Activated gamma-delta T cell treated with Interleukin-2 at 50 U/mL for 16 hours (primary cell): ENCODE results near the gene CACNA1D.
"Not testable (repeated sequence)": the region's sequence is repeated elsewhere in the genome, so short reads cannot be mapped to it uniquely, and the experiment has no call there.

ENCODE experiments used
- DNase-seq: peaks from one replicate; pipeline ENCODE4 v3.0.0-alpha.2; 2020

The CACNA1D gene

DNA sequence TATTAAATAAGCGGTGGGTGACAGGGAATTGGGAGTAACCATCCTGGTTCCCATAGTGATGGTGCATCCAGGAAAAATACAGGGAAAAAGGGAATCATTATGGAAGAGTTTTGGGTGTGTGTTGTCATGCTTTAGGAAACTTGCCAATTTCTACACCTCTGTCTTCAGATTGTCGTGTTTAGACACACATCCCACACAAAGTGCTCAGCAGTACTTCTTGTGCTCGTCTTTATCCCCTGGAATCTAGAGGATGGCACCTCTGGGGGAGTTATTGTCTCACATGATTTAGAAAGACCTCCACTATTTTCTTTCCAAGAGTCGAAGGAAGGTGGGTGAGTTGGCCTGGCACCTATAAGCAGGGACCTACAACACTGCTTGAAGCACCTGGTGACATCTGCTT is 35.8 kb downstream of the CACNA1D start:
- no peak for DNase-seq

DNA sequence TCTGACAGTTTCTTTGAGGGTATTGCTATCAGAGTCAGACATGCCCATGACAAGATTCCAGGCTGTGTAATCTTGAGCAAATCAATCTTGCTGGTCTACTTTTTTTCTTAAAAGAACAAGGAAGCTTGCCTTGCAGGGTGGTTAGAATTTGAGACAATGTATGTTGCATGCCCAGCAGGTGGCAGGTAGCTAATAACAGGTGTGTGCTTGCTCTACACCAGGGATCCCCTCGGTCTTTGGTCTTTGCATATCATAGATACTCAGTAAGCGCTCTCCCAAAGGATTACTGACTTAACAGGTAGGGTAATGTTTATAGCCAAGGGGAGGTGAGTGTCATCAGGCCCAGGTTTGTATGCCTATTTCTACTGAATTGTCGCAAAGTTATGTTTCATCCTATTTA is 37.3 kb downstream of the CACNA1D start:
- DNase-seq = no peak

DNA sequence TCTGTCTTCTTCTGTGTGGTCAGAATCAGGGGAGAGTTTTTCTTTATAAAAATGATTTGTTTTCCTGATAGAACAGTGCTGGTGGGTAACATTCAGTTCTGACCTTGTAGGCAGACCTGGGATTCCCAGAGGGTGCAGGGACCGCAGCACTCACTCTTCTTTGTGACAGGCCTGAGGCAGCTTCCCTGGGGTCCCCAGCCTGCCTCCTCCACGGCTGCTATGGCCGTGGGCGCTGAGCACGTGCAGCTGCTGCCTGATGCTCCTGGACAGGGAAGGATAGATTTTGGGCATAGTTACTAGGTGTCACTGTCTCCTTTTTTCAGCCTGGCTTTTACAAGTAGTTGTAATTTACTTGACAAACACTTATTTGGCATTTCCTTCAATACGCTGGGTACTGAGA is 39.1 kb downstream of the CACNA1D start:
- no peak for DNase-seq

DNA sequence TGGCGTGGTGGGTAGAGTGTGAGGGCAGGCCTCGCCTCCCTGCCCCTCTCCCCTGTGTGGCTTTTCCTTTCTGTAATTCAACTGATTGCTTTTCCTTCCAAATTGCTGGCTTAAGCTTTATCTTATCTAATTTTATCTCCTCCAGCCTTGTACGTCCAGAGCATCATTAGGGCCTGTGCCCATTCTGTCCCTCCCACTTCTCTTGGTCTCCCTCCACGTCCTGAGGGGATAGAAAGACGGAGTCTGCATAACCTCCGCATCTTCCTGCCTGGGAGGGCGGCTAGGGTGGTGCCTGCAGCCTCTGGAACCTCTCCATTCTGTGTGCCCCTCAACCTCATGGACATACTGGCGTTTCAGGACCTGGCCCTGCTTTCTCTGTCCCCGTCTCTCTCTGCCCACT is 39.8 kb downstream of the CACNA1D start:
- DNase-seq = no peak

DNA sequence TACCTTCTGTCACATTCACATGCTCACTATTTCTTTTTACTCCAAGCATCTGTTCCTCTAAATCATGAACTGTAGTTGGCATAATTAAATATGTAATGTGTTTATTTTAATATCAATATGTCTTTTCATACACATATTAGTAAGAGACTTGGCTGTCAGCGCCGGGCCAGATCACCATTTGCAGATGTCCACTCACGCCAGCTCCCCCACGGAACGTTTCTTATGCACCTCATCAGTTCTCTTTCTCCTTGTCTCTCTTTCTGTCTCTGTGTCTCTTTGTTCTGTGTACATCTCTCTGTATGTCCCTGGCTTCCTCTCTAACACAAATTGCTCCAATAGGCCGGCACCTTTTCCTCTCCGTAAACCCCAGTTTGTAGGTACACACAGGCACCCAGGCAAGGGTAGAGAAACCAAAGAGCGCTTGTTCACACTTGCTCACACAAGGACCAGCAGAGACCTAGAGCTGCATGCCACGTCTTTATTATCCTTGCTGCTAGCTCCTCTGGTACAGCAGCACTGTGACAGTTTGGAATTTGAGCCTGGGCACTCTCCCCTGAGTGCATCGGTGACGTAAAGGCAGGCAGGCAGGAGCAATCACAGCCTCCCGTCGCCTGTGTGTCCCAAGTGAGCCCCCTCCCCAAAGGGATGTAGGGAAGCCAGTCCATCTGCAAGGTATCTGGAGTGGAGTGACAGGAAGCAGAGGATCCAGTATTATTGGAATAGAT is 40.4 kb downstream of the CACNA1D start:
- no peak for DNase-seq

DNA sequence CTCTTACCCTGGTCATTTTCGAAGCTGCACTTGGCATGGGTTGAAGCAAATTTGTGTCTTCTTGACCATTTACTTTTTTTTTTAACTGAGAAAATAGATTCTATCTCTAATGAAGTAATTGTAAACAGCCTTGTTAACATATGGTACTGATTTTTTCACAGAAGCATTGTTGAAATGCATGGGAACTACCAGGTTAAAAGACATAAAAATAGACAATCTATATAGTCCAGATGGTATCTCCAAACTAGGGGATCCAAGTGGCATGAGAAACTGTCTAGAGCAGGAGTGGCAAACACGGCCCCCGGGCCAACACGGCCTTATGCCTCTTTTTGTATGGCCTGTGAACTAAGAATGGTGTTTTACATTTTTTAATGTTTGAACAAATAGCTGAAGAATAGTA is 41.9 kb downstream of the CACNA1D start:
- no peak for DNase-seq

DNA sequence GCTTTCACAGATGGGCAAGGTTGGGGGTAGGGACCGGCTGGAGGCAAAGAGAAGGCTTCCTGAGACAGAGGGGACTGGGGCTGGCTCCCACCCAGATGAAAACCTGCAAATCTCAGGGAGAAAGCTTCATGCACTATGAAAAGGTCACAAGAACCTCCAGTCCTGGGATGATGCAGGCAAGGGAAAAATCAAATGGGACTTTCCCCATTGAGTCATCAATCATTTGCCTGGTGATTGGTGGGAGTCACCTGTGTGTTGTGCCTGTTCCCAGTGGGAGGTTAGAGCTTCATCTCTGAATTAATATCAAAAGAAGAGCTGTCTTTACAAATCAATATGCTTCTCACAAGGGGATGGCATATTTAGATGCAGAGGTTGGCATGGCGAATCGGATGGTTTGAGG is 49.9 kb downstream of the CACNA1D start:
- no peak for DNase-seq

DNA sequence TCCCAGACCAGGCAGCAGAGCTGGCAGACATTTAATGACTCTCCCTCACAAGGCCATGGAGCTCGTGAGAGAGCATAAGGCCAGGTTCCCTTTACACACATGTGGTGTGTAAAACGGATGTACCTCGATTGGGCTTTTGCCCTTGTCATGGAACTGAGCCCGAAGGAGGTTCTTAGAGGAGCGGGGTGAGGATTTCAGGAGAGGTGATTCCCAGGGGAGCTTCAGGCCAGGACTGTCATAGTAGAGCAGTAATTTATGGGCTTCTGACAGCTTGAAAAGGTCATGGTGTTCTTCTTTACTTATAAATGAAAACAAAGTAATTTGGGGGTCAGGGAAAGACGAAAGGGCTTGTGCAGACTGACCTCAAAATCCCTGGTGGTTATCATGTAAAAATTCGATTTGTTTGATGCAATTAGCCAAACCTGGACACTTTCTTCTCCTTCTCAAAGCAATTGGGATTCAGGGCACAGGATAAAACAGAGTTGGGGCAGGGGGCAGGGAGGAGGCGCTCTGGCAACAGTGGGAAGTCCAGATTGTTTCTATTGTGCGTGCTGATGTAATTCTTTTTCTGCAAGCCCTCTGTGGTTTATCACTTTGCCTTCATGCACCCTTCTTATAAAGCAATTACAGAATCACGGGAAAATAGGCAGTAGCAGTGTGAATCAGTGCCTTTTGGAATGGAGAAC is 51.0 kb downstream of the CACNA1D start:
- DNase-seq = no peak

DNA sequence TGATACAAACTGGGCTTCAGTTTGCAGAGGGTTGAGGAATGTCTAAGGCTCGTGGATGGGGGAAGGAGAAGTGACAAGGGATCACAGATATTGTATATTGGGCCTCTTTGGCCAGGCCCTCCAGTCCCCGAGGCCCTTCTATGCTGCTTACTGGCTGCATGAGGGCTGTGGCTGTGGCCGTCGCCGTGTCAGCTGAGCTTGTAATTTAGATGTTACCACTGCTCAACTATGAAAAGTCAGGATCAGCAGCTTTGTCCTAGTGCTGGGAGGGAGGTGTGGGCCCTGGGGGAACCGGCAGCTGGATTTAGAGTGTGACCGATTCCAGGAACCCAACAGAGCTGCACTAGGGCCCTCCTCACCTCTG is 51.6 kb downstream of the CACNA1D start:
- DNase-seq = no peak

DNA sequence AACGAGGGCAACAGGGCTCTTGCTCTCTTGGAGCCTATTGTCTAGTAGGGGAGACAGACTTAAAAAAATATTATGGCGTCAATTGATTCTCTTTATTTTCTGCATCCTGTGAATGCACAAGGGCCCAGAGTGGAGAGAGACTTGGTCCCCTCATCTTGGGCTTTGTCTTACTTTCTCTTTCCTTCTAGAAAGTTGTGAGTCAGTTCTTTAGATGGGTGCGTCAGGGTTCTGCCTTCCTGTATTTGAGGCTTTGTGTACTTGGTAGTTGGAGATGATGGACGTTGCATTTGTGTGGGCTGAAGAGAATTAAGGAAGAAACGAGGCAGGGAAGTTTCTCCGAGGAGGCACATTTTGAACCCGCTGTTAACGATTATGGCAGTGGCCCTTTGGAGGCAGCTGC is 52.9 kb downstream of the CACNA1D start:
- no peak for DNase-seq

DNA sequence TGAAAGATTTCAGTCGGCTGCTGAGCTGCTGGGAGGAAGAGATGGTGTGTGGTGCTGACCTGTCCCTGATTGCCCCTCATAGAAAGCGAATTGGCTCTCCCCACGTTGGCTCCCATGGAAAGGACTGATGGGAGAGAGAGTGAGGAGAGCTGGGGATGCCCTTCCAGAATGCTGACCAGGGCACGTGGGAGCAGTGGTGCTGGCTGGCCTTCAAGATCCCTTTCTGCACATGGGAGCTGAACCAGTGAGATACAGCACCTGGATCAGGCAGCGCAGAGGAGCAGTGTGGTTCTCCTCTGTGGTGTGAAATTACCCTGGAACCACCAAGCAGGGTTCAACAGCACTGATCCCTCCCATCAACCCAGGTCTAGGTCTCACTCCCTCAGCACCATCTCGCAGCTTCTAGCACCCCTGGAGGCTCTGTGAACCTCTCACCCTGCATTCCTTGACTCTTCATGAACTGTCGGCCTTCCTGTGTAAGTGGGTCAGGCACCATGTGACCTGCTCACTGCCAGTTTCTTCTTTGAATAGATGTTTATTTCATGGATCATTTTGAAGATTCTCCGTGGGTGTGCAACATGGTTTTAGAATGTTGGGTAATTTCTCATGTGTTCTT is 55.7 kb downstream of the CACNA1D start:
- no peak for DNase-seq

DNA sequence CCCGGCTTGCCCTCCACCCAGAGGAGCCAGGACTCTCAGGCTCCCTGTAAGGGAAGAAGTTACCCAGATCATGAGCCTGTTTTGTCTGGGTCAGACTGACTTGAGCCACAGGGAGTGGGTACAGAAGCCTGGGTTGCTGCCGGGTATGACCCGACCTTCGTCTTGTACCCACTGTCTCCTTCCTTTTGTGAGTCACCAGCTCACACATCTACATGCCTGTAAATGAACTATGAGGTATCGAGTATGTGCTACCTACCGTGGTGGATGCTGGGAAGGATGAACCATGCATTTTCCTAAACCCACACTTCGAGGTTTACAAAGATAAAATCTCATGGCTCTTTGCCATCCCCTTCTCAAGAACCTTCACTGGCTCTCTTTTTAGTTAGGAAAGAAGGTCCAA is 56.9 kb downstream of the CACNA1D start:
- no peak for DNase-seq

DNA sequence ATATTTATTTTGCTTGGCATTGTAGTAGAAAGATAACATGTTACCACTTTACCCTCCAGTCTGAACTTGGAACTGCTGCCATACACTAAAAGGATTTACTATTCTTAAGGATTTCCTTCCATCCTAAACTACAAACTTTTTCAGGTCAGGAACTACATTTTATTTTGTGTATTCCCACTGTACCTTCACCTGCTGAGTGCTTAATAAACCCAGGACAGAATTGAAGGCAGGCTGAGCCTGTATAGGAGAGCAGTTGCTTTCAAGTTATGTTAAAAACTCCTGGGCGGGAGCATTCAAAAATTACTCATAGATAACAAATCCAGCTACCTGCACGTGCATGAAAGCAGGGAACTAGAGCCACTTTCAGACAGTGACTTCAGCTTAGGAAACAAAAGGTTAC is 58.3 kb downstream of the CACNA1D start:
- no peak for DNase-seq

DNA sequence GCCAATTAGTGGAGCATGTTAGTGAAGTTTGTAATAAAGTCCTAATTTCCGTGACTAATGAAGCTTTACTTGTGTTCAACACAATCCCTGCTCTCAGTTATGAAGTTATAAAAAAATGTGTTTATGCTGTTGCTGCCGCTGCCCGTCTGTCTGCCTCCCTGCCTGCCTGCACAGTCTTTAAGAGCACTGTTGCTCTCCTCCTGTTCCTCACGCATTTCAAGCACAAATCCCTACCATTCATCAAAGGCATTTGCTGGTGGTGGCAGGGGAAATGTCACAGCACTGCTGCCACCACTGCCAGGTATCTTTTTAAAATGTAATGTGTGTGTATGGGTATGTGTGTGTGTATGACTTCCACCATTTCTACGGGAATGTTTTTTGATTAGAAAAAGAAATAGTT is 58.8 kb downstream of the CACNA1D start:
- DNase-seq = no peak

DNA sequence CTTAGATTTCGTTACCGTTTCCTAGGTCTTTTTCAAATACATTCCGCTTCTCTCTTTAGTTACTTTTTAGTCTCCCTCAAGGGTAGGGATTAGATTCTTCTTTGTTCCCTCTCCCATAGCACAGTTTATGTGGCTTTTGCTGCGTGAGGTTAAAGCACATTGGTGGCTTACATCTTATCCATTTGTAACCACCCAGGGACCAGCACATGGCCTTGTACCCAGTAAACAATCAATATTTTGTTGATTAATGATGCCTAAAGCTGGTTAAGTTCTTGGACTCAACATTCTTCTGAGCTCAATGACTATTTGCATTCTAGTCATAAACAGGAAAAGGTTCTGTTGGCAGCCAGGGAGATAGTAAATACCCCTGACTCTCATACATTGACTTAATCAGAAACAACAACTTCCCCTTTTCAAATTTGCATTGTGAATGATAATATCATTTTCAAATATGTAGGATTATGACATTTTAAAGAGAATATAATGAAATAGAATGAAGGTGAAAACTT is 60.2 kb downstream of the CACNA1D start:
- DNase-seq = no peak

DNA sequence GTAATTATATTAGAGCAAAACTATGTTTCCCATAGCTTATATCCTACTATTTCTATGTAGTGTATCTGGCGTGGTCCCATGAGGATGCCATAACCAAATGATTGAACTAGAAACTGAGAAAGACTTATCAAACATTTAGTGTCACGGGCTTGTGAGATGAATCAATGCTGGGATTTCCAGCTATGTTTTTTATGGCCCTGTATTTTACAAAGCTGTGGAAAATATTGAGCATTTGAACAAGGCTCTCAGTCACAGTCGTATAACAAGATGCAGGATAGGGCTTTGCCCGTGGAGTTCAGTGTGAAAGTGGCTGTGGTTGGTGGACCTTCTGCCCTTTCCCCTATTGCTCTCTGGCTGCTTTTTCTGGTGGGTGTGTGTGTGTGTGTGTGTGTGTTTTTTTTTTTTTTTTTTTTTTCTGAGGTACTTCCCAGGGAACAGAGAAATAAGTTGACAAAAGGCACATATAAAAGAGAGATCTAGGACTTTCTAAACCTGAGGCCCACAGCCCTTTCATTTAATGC is 60.7 kb downstream of the CACNA1D start:
- no peak for DNase-seq

DNA sequence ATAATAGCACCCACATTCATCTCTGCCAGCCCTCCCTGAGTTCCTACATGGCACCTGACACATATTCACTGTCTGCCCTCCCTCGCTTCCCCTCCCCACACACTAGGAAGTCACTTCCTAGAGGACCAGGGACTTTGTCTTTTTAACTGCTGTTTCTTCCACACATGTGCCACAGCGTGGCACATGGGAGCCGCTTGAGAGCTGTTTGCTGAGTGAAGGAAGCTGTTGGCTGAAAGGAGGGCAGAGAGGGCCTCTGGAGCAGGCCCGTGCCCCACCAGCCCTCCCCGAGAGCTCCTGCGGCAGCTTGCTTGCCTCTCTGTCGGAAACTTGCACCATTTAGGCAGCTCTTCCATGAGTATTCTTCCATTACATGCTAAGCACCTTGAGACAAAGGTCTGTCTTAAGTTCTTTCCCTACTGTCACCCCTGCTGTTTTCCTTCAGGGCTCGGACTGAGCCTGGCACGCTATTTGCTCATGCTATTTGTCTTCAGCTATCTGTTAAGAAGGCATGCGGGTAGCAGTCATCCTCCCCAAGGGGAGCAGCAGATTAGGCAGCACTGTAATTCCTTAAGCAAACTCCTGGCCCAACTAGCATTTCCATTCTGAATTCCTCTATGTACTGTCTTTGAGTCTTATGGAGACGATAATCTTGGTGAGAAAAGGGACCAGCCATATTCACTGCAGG is 72.2 kb downstream of the CACNA1D start:
- DNase-seq = no peak

DNA sequence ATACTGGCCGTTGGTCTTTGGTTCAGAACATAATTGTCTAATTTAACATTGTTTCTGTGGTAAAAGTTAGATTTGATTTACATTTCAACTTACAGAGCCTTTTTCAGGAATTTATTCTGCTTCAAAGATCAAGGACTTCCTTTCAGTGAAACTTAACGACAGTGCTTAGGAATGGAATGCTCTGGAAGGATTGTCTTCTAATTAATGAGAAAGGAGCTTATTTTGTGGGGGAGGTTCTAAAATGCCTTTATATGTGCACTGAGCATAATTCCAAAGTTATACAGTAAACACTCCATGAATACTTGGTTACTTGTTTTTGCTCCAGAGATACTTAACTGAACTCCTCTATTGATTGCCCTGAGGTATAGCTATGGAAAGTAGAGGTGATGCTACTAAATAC is 75.7 kb downstream of the CACNA1D start:
- DNase-seq = no peak

DNA sequence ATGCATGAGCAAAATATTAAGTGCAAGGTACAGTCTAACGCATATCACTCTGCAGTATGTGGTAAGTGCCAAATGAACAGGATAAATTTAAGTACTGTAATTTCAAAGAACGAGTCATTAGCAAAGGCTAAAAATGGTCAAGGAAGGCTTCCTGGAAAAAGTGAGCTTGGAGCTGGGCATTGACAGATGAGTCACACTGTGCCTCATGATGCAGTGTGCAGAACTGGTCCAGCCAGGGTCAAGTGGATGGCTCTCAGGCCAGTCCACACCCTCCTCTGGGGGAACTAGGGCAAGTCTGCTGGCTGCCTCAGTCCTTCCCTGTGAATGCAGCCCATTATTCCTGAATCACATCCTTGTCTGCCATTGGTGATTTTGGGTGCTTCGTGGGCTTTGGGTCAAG is 76.3 kb downstream of the CACNA1D start:
- no peak for DNase-seq

DNA sequence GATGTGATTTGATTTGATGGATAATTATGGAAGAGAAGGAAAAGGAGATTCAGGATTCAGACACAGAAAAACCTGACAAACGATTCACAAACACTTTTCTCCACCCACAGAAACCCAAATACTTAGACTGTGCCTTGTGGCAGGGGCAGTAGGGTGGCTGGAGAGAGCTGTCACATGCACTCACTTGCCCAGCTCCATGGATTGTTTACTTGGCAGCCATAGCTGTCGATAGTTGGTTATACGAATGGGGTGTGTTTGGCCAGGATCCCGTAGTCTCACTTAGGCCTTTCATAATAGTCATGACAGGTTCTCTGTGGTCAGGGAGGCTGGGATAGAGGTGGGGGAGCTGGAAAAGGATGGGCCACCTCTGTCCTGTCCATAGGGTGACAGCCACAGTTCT is 76.9 kb downstream of the CACNA1D start:
- no peak for DNase-seq

DNA sequence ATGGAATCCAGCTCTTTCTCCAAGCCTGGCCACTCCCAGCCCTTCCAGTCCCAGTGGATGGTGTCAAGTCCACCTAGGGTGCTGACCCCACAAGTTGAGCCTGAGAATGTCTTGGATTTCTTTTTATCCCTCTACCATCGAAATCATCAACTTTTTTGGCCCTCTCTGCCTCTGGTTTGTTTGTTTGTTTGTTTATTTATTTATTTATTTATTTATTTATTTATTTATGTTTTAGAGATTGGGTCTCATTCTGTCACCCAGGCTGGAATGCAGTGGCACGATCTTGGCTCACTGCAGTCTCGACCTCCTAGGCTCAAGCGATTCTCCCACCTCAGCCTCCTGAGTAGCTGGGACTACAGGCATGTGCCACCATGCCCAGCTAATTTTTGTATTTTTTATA is 77.8 kb downstream of the CACNA1D start:
- DNase-seq = not testable (repeated sequence)

DNA sequence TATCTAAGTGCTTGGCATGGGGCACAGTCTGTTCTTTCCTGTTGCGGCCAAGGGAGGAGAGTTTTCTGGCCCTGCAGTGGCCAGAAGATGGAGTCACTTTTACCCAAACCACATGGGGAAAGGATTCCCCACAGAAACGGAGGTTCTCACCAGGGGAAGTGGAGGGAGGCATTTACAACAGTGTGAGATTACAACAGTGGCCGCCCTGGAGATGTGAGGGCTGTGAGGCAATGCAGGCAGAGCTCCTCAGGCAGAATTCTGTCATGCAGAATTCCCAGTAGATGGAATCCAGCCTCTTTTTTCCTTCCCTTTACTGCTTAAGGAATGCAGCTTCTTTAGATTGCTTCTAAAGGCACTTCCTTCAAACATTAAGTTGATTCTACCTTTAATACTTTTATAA is 83.1 kb downstream of the CACNA1D start:
- DNase-seq = no peak

DNA sequence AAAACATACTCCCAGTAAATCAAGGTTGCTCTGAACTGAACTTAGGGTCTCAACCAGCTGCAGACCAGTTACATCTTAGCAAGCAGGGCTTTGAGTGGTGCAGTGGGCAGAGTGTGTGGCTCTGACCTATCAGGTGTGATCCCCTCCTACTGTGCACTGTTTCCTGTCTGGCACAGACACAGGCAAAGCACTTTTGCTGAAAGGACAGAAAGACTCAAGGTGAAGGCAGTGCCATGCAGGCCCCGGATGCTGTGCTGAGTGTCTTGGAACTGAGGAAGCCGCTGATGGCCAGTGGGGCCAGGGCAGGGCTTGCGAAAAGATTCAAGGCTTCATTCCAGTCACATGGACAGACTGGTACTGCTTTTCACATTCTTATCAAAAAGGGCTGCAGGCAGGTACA is 85.2 kb downstream of the CACNA1D start:
- DNase-seq = no peak

DNA sequence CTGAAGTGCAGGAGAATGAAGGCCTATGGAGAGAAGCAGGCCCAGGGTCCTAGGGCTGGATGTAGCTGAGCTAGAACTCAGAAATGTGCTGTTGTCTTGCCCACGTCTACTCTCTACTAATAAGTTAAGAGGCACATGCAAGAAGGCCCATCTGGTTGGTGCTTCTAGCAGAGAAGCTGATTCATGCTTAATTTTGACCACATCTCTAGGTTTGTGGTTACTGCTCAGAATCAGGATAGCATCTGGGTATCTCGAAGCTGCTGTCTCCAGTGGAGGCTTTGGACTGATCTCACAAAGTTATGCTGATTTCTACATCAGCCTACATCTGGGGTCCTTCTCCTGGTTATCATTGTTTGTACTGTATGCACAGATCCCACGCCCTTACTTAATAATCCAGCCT is 87.3 kb downstream of the CACNA1D start:
- no peak for DNase-seq
